GM12801 (cell line): ENCODE results near the gene TUFM.

Experiments
- CTCF ChIP-seq: IDR thresholded peaks from one replicate; pipeline ENCODE4 v1.5.1; 2011; ENCODE audit warnings: control low read depth; ENCODE audit not compliant: insufficient read length; ENCODE audit errors: extremely low read depth

TUFM gene

GRCh38 chr16:28867241-28867640 lies 21.1 kb upstream of the TUFM start:
- TF ChIP-seq CTCF, result no peak

- no peak for TF ChIP-seq CTCF
Observed at GRCh38 chr16:28866454-28866804, 20.3 kb upstream of the TUFM start.

GRCh38 chr16:28865722-28866453 lies 19.7 kb upstream of the TUFM start:
- no peak for TF ChIP-seq CTCF

- no peak for TF ChIP-seq CTCF
Observed at GRCh38 chr16:28865001-28865688, 19.0 kb upstream of the TUFM start.

- no peak for TF ChIP-seq CTCF
Observed at GRCh38 chr16:28863929-28864793, 18.0 kb upstream of the TUFM start.

- TF ChIP-seq CTCF, result no peak
Observed at GRCh38 chr16:28859326-28859725, 13.2 kb upstream of the TUFM start.

- no peak for TF ChIP-seq CTCF
Observed at GRCh38 chr16:28858421-28858820, 12.3 kb upstream of the TUFM start.
